Measurements from ENCODE around the gene ZNF670.

ZNF670 gene

GRCh38 chr1:247103859-247104591 lies 25.4 kb upstream of the ZNF670 start, which contains the start of gene ZNF669:
TSS of gene ZNF669 (minus strand) at chr1:247104356. CDS start at chr1:247104199, 157 bp downstream.
- DNase-seq, result peak; percentile 96

- DNase-seq, result no peak
Observed at GRCh38 chr1:247102381-247102780, 23.8 kb upstream of the ZNF670 start.

- DNase-seq, result no peak
Observed at GRCh38 chr1:247100676-247101279, 22.2 kb upstream of the ZNF670 start.

- no peak for DNase-seq
Observed at GRCh38 chr1:247096958-247097357, 18.3 kb upstream of the ZNF670 start.

- no peak for DNase-seq
Observed at GRCh38 chr1:247096544-247096943, 17.9 kb upstream of the ZNF670 start.

- DNase-seq, result no peak
Observed at GRCh38 chr1:247096112-247096511, 17.5 kb upstream of the ZNF670 start.

- DNase-seq, result no peak
Observed at GRCh38 chr1:247090455-247090854, 11.8 kb upstream of the ZNF670 start.

- no peak for DNase-seq
Observed at GRCh38 chr1:247089616-247090375, 11.2 kb upstream of the ZNF670 start.

- DNase-seq, result no peak
Observed at GRCh38 chr1:247088967-247089366, 10.4 kb upstream of the ZNF670 start.

GRCh38 chr1:247087256-247087655 lies 8.6 kb upstream of the ZNF670 start:
- no peak for DNase-seq

- no peak for DNase-seq
Observed at GRCh38 chr1:247085310-247085709, 6.7 kb upstream of the ZNF670 start.

- DNase-seq, result no peak
Observed at GRCh38 chr1:247084771-247085170, 6.2 kb upstream of the ZNF670 start.

- DNase-seq, result no peak
Observed at GRCh38 chr1:247079141-247079874, 697 bp upstream of the ZNF670 start.

- DNase-seq, result no peak
Observed at GRCh38 chr1:247077876-247078257, 744 bp downstream of the ZNF670 start.

GRCh38 chr1:247077213-247077612 lies 1.4 kb downstream of the ZNF670 start:
- DNase-seq, result no peak

- no peak for DNase-seq
Observed at GRCh38 chr1:247070645-247071044, 8.0 kb downstream of the ZNF670 start.

- DNase-seq, result no peak
Observed at GRCh38 chr1:247064304-247064703, 14.3 kb downstream of the ZNF670 start.

- DNase-seq, result no peak
Observed at GRCh38 chr1:247060771-247061170, 17.8 kb downstream of the ZNF670 start.

GRCh38 chr1:247056071-247056470 lies 22.5 kb downstream of the ZNF670 start:
- no peak for DNase-seq

- no peak for DNase-seq
Observed at GRCh38 chr1:247054992-247055415, 23.6 kb downstream of the ZNF670 start.

- DNase-seq, result no peak
Observed at GRCh38 chr1:247047702-247048101, 30.9 kb downstream of the ZNF670 start.

GRCh38 chr1:247047260-247047659 lies 31.4 kb downstream of the ZNF670 start:
- DNase-seq, result no peak

- no peak for DNase-seq
Observed at GRCh38 chr1:247043406-247043805, 35.2 kb downstream of the ZNF670 start.

All from NCI-H1930 (cell line).